Activated CD8-positive, alpha-beta memory T cell treated with anti-CD3 and anti-CD28 coated beads for 24 hours (primary cell): ENCODE data around the gene ZNF836.

Experiments
- DNase-seq: peaks from one replicate; pipeline ENCODE4 v3.0.0-alpha.2; 2020

Gene ZNF836

DNA sequence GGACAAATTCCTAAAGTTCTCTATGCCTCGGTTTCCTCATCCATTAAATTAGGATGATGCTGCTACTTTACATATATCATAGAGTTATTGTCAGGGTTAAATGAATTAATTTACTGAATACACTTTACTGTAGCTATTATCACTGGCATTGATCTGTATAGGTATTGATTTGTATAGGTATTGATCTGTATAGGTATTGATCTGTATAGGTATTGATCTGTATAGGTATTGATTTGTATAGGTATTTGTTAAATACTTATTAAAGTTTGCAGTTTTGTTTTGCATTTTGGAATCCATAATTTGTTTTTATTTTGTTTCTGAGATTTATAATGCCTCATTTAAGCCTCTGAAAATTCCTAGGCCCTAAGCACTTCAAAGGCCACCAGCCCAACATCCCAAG, 16.0 kb upstream of the ZNF836 start:
- no peak for DNase-seq

DNA sequence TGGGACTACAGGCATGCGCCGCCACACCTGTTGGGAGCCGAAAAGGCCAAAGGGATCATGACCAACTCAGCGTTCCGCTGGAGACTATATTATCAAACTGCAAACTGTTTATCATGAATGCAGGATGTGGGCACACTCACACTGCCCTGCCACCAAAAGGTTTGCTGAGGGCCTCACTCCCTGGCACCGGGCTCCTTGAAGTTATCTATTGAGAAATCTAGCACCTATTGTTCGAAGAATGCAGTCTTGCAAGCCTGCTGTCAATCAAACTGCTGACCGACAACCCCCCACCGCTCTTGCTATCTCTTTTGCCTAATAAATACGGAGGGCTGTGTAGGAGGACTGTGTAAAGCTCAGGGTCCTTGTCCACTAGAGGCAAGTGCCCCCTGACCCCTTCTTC, 5.2 kb upstream of the ZNF836 start:
- no peak for DNase-seq

DNA sequence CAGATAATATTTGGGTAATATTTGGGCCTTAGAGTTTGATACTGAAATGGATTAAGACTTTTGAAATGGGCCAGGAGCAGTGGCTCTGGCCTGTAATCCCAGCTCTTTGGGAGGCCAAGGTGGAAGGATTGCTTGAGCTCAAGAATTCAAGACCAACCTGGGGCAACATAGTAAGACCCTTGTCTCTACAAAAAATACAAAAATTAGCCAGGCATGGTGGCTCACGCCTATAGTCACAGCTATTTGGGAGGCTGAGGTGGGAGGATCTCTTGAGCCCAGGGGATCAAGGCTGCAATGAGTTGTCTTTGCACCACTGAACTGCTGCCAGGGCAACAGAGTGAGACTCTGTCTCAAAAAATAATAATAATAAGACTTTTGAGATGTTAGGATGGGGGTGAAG, 926 bp upstream of the ZNF836 start:
- no peak for DNase-seq

DNA sequence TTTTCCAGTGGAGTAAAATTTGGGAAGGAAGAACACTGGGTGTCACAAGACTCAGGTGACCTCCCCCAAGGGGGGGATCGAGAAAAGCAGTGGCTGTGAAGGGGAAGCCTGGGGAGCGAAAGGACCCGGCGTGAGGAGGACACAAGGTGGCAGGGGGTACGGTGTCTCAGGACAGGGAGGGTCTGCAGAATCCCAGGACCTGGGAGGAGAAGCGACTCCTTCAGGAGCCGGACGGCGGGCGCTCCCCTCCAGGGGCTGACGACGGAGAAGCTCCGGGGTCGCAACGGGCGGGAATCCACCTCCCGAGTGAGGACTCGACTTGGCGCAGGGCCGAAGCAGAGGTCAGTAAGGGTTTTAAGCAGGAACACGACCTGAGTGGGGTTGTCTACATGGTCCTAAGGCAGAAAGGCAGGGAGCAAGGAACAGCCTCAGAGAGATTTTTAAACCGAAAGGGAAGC, 529 bp downstream of the ZNF836 start:
- DNase-seq, result no peak

DNA sequence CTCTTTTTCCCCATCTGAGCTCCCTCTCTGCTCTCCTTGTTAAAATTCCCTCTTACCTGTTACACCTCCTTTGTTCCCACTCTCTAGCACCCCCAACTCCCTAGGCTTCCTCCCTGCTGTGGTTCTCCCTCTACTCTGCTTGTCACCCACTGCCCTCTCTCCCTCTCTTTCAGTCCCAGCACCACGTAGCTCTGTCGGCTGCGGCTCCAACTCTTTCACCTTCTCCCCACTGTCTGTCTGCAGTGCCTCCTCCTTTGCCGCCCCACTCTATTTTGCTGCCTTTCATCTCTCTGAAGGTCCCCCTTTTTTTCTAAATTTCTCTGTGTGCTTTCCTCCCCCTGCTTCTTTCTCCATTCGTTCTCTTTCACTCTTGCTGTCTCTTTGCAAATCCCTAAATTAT, 1.1 kb downstream of the ZNF836 start:
- no peak for DNase-seq

- DNase-seq, result no peak
These were observed 15.6 kb downstream of the ZNF836 start for GRCh38 chr19:52155596-52156359.

DNA sequence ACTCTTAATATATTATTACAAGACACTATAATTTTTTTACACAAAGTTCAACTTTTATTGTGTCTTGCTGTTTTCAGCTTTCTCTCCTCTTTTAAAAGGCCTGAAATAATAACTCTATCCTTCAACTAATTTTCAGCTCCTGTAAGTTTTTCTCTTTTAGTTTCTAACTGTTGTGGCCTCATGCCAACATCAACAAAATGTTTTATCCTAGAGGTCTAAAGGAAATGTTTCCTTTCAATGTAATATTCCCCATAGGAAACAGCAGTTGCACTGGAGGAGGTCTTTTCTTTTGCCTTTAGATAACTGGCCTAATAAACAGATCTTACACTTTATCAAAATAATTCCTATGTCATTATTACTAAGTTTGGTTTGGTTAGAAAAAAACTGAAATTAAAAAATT, 23.2 kb downstream of the ZNF836 start:
- no peak for DNase-seq

DNA sequence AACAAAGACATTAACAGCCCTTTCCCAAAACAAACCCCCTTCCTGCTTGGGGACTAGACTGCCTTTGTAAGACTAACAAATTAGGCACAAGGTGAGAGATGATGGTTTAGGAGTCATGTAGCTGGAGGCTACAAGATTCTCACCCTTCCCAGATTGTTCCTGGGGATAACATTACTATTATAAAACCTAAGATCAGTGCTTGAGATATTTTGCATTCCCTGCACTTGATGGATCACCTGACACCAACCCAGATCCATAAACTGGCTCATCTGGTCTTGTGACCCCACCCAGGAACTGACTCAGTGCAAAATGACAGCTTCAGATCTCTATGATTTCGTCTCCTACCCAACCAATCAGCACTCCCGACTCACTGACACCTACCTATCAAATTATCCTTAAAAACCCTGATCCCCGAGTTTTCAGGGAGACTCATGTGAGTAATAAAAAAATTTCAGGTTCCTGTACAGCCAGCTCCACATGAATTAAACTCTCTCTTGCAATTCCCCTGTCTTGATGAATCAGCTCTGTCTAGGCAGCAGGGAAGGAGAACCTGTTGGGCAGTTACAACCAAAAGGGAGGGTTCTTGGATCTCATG, 29.3 kb downstream of the ZNF836 start:
- no peak for DNase-seq

DNA sequence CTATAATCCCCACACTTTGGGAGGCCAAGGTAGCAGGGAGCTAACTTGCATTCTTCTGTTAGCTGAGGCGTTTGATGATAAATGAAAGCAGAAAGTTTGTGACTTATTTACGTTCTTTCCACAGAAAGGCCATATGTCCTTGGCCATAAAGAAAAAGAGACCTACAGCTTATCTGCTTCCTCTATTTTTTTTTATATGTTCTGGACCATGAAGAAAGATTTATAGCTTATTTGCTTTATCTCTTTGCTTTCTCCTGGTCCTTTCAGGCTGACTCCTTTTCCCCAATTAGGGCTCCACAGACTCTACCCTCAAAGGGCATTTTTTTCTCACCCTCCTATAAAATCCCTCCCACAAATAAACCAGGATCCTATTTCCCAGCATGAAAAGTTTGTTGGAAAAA, 30.2 kb downstream of the ZNF836 start:
- DNase-seq, result no peak

DNA sequence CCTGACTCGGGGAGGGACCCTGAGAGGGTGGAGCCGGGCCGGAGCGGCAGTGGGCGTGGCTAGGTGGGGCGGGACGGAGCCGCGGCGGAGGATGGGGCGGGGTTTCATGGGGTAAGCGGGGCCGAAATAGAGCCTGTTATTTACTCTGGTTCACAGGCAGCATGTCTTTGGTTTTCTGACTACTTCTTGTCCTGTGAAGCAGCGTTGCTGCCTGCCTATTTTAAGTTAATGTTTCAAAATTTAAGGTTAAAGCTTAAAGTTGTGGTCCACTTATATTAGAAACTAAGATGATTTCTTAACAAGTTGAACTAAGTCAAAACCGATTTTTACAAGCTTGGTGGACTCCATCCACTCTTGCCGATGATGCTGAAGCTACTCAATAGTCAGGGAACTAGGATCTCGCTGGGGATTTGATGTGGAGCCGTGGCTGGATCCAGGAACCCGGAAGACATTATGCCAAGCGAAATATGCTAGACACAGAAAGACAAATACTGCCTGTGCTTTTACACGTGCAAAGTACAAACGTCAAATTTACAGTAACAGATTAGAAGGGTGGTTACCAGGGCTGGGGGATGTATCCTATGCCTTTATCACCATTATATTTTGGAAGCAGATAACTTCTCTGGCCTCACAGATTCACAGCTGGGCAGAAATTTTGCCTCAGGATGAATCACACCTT, 31.2 kb downstream of the ZNF836 start:
- DNase-seq, result no peak

GRCh38 chr19:52139252-52140031, 32.0 kb downstream of the ZNF836 start, which contains the start of gene ZNF616:
Gene ZNF616 (minus strand): TSS chr19:52139938. CDS start chr19:52130512, 9,426 bp downstream.
- DNase-seq, result peak; percentile 99

- no peak for DNase-seq
These were observed 32.5 kb downstream of the ZNF836 start for GRCh38 chr19:52138983-52139251.

DNA sequence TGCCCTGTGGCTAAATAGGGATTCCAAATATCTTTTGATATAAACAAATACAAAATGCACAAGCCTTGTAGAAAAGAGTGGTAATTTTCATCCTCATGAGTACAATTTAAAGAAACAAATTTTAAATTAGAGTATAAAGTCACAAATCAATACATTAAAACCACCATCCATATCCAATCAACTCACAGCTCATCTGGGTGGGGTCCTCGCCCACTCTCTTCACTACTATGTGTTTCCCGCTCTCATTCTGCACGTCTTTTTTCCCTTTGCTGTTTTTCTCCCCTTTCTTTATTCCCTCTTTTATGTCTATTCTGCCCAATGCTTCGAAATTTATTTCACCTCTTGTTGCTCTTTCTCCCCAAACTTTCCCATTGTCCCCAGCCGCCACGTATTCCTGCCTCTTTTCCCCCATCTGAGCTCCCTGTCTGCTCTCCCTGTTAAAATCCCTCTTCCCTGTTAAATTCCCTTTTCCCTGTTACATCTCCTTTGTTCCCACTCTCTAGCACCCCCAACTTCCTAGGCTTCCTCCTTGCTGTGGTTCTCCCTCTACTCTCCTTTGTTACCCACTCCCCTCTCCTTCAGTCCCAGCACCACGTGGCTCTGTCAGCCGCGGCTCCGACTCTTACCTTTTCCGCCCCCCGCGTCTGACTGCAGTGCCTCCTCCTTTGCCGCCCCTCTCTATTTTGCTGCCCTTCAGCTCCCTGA, 33.0 kb downstream of the ZNF836 start:
- peak; percentile 69 for DNase-seq

DNA sequence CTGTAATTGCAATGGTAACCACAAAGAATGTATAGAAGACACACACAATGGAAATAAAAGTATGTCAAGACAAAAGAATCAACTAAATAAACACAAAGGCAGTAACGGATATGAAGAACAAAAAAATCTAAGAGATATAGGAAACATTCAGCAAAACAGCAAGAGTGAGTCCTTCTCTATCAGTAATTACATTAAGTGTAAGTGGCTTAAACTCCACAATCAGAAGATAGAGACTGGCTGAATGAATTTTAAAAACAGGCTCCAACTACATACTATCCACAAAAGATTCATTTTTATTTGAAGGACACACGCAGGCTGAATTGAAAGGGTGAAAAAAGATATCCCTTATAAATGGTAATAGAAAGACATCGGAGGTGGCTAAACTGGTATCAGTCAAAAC, 51.1 kb downstream of the ZNF836 start:
- no peak for DNase-seq

DNA sequence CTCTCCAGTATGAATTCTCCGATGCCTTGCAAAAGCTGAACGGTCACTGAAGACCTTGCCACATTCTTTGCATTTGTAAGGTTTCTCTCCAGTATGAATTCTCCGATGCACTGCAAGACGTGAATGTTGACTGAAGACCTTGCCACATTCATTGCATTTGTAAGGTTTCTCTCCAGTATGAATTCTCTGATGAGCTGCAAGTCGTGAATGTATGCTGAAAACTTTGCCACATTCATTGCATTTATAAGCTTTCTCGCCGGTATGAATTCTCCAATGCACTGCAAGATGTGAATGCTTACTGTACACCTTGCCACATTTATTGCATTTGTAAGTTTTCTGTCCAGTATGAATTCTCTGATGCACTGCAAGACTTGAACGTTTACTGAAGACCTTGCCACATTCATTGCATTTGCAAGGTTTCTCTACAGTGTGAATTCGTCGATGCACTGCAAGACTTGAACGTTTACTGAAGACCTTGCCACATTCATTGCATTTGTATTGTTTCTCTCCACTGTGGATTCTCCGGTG, 55.8 kb downstream of the ZNF836 start:
- DNase-seq, result no peak

DNA sequence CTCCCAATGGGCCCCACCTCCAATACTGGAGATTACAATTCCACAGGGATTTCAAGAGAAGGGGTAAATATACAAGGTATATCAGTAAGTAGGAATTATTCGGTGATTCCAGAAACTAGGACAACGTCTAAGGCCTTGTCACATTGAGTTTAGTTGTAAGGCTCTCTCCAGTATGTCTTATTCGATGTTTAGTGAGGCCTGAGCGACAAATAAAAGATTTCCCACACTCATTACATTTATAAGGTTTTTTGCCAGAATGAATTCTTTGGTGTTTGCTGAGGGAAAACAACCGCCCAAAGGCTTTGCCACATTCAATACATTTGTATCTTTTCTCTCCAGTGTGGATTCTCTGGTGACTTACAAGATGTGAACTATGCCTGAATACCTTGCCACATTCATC, 56.7 kb downstream of the ZNF836 start:
- DNase-seq, result no peak

DNA sequence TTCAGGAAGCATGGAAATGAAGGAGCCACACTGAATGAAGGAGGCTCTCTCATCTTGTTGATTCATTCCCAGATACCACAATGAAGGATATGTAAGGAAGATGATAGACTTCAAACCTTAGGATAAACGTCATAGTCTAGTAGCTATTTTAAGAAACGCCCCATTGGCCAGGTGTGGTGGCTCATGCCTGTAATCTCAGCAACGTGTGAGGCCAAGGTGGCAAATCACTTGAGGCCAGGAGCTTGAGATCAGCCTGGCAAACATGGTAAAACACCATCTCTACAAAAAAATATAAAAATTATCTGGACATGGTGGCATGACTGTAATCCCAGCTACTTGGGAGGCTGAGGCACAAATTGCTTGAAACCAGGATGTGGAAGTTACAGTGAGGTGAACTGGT, 58.8 kb downstream of the ZNF836 start:
- no peak for DNase-seq

GRCh38 chr19:52110780-52111179, 60.6 kb downstream of the ZNF836 start:
- no peak for DNase-seq
